ENCODE results near the gene MYMX. TPM values are rescaled to one million over a fixed set of nuclear protein-coding genes. Genes with fewer than 3 reads are reported as not detected.

Gene MYMX
- total and polyA plus RNA-seq, 2 of the 13 experiments (the other 11 are each of a cell fraction or from before 2014, with no cell fraction given), result not detected

DNA sequence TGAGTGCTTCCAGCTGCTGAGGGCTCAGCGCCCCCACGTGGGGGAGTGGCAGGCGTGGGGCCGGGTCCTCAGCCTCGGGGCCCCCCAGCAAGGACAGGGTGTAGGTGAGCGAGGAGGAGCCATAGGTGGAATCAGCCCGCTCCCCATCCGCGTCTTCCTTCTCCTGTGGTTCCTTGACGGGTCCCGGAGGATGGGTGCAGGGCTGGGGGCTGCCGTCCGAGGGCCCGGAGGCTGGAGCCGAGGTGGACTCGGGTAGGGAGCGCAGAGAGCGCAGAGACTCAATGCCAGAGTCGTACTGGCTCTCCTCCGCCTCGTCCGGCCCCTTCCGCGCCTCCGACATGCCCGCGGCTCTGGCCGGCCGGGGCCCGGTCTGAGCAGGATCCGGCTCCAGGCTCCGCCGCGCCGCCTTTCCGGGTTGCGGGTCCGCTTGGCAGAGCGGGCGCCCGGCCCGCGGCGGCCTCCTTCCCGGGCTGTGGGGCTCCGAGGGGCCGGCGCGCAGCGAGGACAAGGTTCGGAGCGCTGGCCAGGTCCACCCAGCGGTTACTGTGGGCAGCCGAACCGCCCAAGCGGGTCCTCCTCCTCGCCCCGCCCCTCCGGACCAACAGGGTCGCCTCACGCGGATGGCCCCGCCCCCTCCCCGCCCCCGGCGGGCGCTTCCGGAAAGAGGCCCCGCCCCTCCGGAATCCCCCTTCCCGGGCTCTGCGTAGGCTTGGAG, 48.4 kb downstream of the MYMX start, which contains the start of gene NFKBIE (continued):
- TF ChIP-seq SKIL (CRISPR knock-in tag; IDR thresholded peaks at IDR 0.05; ENCODE audit: borderline replicate concordance) (peak; percentile 43; the same call in 1 of the 2 replicates), AGO2 (optimal IDR thresholded peaks at IDR 0.05; ENCODE audit: low read depth, low read length) (peak; percentile 83), HIC2 (CRISPR knock-in tag; IDR thresholded peaks at IDR 0.05; ENCODE audit: low read depth) (0 out of 2 replicates have a peak, but pooled peaks have one; percentile 33), FOXO1 (CRISPR knock-in tag; IDR thresholded peaks at IDR 0.05) (no peak), ZNF619 (CRISPR knock-in tag; IDR thresholded peaks at IDR 0.05) (peak; percentile 88; the same call in 1 of the 2 replicates), AHR (CRISPR knock-in tag; IDR thresholded peaks at IDR 0.05) (0 out of 2 replicates have a peak, but pooled peaks have one; percentile 12), ZNF891 (CRISPR knock-in tag; IDR thresholded peaks at IDR 0.05) (peak; percentile 18; the same call in 1 of the 2 replicates), GPN1 (CRISPR knock-in tag; IDR thresholded peaks at IDR 0.05; ENCODE audit: borderline replicate concordance) (no peak), ZFP62 (CRISPR knock-in tag; IDR thresholded peaks at IDR 0.05) (no peak), EED (CRISPR knock-in tag; IDR thresholded peaks at IDR 0.05) (peak; percentile 70; the same call in 1 of the 2 replicates), ZSCAN22 (CRISPR knock-in tag; IDR thresholded peaks at IDR 0.05) (no peak), ZNF556 (CRISPR knock-in tag; IDR thresholded peaks at IDR 0.05; ENCODE audit: borderline replicate concordance) (peak; percentile 85; the same call in 1 of the 2 replicates), MYPOP (CRISPR knock-in tag; IDR thresholded peaks at IDR 0.05) (0 out of 2 replicates have a peak, but pooled peaks have one; percentile 42), ZMYM4 (CRISPR knock-in tag; IDR thresholded peaks at IDR 0.05) (peak; percentile 67), FOXJ3 (CRISPR knock-in tag; IDR thresholded peaks at IDR 0.05; ENCODE audit: borderline replicate concordance) (no peak), RFX1 (IDR thresholded peaks at IDR 0.05) (no peak), ZNF709 (CRISPR knock-in tag; IDR thresholded peaks at IDR 0.05) (peak; percentile 94), ESRRA (CRISPR knock-in tag; IDR thresholded peaks at IDR 0.05; ENCODE audit: low read depth) (0 out of 2 replicates have a peak, but pooled peaks have one; percentile 17), ADNP (CRISPR knock-in tag; IDR thresholded peaks at IDR 0.05) (no peak), MIXL1 (CRISPR knock-in tag; IDR thresholded peaks at IDR 0.05) (no peak), ZNF430 (CRISPR knock-in tag; IDR thresholded peaks at IDR 0.05) (peak; percentile 74; the same call in 1 of the 2 replicates)
- TF ChIP-seq, protein P1, sequence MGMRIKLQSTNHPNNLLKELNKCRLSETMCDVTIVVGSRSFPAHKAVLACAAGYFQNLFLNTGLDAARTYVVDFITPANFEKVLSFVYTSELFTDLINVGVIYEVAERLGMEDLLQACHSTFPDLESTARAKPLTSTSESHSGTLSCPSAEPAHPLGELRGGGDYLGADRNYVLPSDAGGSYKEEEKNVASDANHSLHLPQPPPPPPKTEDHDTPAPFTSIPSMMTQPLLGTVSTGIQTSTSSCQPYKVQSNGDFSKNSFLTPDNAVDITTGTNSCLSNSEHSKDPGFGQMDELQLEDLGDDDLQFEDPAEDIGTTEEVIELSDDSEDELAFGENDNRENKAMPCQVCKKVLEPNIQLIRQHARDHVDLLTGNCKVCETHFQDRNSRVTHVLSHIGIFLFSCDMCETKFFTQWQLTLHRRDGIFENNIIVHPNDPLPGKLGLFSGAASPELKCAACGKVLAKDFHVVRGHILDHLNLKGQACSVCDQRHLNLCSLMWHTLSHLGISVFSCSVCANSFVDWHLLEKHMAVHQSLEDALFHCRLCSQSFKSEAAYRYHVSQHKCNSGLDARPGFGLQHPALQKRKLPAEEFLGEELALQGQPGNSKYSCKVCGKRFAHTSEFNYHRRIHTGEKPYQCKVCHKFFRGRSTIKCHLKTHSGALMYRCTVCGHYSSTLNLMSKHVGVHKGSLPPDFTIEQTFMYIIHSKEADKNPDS (CRISPR knock-in tag; IDR thresholded peaks at IDR 0.05), result no peak
- TF ChIP-seq, protein P2, sequence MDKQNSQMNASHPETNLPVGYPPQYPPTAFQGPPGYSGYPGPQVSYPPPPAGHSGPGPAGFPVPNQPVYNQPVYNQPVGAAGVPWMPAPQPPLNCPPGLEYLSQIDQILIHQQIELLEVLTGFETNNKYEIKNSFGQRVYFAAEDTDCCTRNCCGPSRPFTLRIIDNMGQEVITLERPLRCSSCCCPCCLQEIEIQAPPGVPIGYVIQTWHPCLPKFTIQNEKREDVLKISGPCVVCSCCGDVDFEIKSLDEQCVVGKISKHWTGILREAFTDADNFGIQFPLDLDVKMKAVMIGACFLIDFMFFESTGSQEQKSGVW (CRISPR knock-in tag; IDR thresholded peaks at IDR 0.05; ENCODE audit: borderline replicate concordance), result no peak
